HEK293 (cell line): ENCODE results near the gene PROX2.

Source experiments
- CTCF ChIA-PET: fragments of 350-600 bp; formaldehyde crosslinking; extraction: SDS; loops from one replicate; lab custom pipeline; 2021; ENCODE audit warnings: antibody characterized with exemption; lab: Yijun Ruan, JAX
- POLR2A ChIA-PET: fragments of 300-600 bp; formaldehyde crosslinking; extraction: SDS; loops from one replicate; lab custom pipeline; 2020; ENCODE audit warnings: antibody characterized with exemption, inconsistent platforms; lab: Yijun Ruan, JAX
- H3K27ac ChIP-seq: fragments of 200-500 bp; sonication (Bioruptor generic); 2 replicates; pipeline ENCODE4 v1.5.1; 2014; ENCODE audit warnings: low read depth, low read length, control low read depth, inconsistent platforms; ENCODE audit errors: extremely low read depth
- H3K36me3 ChIP-seq, 2 experiments: fragments of 200-500 bp in 1 of 2; sonication (Bioruptor generic) in 1 of 2; 1 replicate in 1 of 2; 2 replicates in 1 of 2; pipeline ENCODE4 v1.5.1; 2014 to 2017; ENCODE audit warnings: inconsistent platforms in 2 of 2, low read length in 2 of 2; ENCODE audit not compliant: control insufficient read depth in 2 of 2, insufficient read depth in 1 of 2
- H3K4me1 ChIP-seq: fragments of 200-500 bp; sonication (Bioruptor generic); 2 replicates; pipeline ENCODE4 v1.5.1; 2014; ENCODE audit warnings: mild to moderate bottlenecking, low read length, inconsistent platforms; ENCODE audit not compliant: control insufficient read depth, insufficient read depth
- H3K4me3 ChIP-seq: 2 replicates; pipeline ENCODE4 v1.5.1; 2011; ENCODE audit warnings: low read depth, mild to moderate bottlenecking, control low read depth, low read length, moderate library complexity
- H3K9me3 ChIP-seq: fragments of 200-500 bp; sonication (Bioruptor generic); 2 replicates; pipeline ENCODE4 v1.5.1; 2014; ENCODE audit warnings: low read depth, low read length, inconsistent platforms; ENCODE audit not compliant: control insufficient read depth, insufficient read depth
- OSR2 ChIP-seq: fragments of 450-650 bp; formaldehyde crosslinking; IDR thresholded peaks from 2 replicates; pipeline ENCODE4 v1.5.1; 2016; ENCODE audit warnings: missing biosample characterization, missing genetic modification characterization
- SP2 ChIP-seq: fragments of 450-650 bp; formaldehyde crosslinking; IDR thresholded peaks from 2 replicates; pipeline ENCODE4 v1.5.1; 2016; ENCODE audit warnings: missing biosample characterization, missing genetic modification characterization
- SP7 ChIP-seq: fragments of 450-650 bp; formaldehyde crosslinking; IDR thresholded peaks from 2 replicates; pipeline ENCODE4 v1.5.1; 2016; ENCODE audit warnings: missing biosample characterization, missing genetic modification characterization
- ZNF114 ChIP-seq: fragments of 450-650 bp; formaldehyde crosslinking; IDR thresholded peaks from 2 replicates; pipeline ENCODE4 v1.5.0; 2017; ENCODE audit warnings: missing biosample characterization, missing genetic modification characterization
- ZNF140 ChIP-seq: fragments of 450-650 bp; formaldehyde crosslinking; IDR thresholded peaks from 2 replicates; pipeline ENCODE4 v1.5.1; 2016; ENCODE audit warnings: missing biosample characterization, missing genetic modification characterization
- ZNF155 ChIP-seq: fragments of 450-650 bp; formaldehyde crosslinking; IDR thresholded peaks from 2 replicates; pipeline ENCODE4 v1.5.1; 2016; ENCODE audit warnings: missing biosample characterization, missing genetic modification characterization
- ZNF16 ChIP-seq: fragments of 450-650 bp; formaldehyde crosslinking; IDR thresholded peaks from 2 replicates; pipeline ENCODE4 v1.5.1; 2016; ENCODE audit warnings: low read depth, missing biosample characterization, missing genetic modification characterization
- ZNF223 ChIP-seq: fragments of 450-650 bp; formaldehyde crosslinking; IDR thresholded peaks from 2 replicates; pipeline ENCODE4 v1.5.1; 2016; ENCODE audit warnings: missing biosample characterization, missing genetic modification characterization
- ZNF23 ChIP-seq: fragments of 450-650 bp; formaldehyde crosslinking; IDR thresholded peaks from 2 replicates; pipeline ENCODE4 v1.5.1; 2016; ENCODE audit warnings: missing biosample characterization, missing genetic modification characterization, borderline replicate concordance
- ZNF248 ChIP-seq: fragments of 450-650 bp; formaldehyde crosslinking; IDR thresholded peaks from 2 replicates; pipeline ENCODE4 v1.5.1; 2017; ENCODE audit warnings: missing biosample characterization, missing genetic modification characterization
- ZNF302 ChIP-seq: fragments of 450-650 bp; formaldehyde crosslinking; IDR thresholded peaks from 2 replicates; pipeline ENCODE4 v1.5.1; 2016; ENCODE audit warnings: missing biosample characterization, missing genetic modification characterization, low read depth
- ZNF335 ChIP-seq: fragments of 450-650 bp; formaldehyde crosslinking; conservative IDR thresholded peaks from 2 replicates; pipeline ENCODE4 v1.5.1; 2016; ENCODE audit warnings: missing biosample characterization, missing genetic modification characterization
- ZNF423 ChIP-seq: fragments of 450-650 bp; formaldehyde crosslinking; IDR thresholded peaks from 2 replicates; pipeline ENCODE4 v1.5.1; 2016; ENCODE audit warnings: missing biosample characterization, missing genetic modification characterization
- ZNF449 ChIP-seq: fragments of 450-650 bp; formaldehyde crosslinking; IDR thresholded peaks from 2 replicates; pipeline ENCODE4 v1.5.1; 2017; ENCODE audit warnings: missing biosample characterization, mild to moderate bottlenecking, missing genetic modification characterization, moderate library complexity
- ZNF488 ChIP-seq: fragments of 450-650 bp; formaldehyde crosslinking; IDR thresholded peaks from 2 replicates; pipeline ENCODE4 v1.5.1; 2016; ENCODE audit warnings: missing biosample characterization, missing genetic modification characterization
- ZNF600 ChIP-seq: fragments of 450-650 bp; formaldehyde crosslinking; IDR thresholded peaks from 2 replicates; pipeline ENCODE4 v1.5.1; 2016; ENCODE audit warnings: missing biosample characterization, missing genetic modification characterization
- ZNF626 ChIP-seq: fragments of 450-650 bp; sonication (Bioruptor Pico); formaldehyde crosslinking; IDR thresholded peaks from 2 replicates; pipeline ENCODE4 v1.5.1; 2018; ENCODE audit warnings: missing biosample characterization, missing genetic modification characterization, inconsistent platforms
- ZNF776 ChIP-seq: fragments of 450-650 bp; formaldehyde crosslinking; IDR thresholded peaks from 2 replicates; pipeline ENCODE4 v1.5.0; 2017; ENCODE audit warnings: missing biosample characterization, missing genetic modification characterization, borderline replicate concordance
- ZSCAN4 ChIP-seq: fragments of 450-650 bp; formaldehyde crosslinking; IDR thresholded peaks from 2 replicates; pipeline ENCODE4 v1.5.1; 2017; ENCODE audit warnings: missing biosample characterization, missing genetic modification characterization
- TF ChIP-seq, protein P1 (sequence below): fragments of 450-650 bp; formaldehyde crosslinking; IDR thresholded peaks from 2 replicates; pipeline ENCODE4 v1.5.1; 2016; ENCODE audit warnings: missing biosample characterization, missing genetic modification characterization
- TF ChIP-seq, protein P2 (sequence below): fragments of 450-650 bp; formaldehyde crosslinking; IDR thresholded peaks from 2 replicates; pipeline ENCODE4 v1.5.1; 2016; ENCODE audit warnings: missing biosample characterization, missing genetic modification characterization
- TF ChIP-seq, protein P3 (sequence below): fragments of 450-650 bp; formaldehyde crosslinking; IDR thresholded peaks from 2 replicates; pipeline ENCODE4 v1.5.1; 2016; ENCODE audit warnings: missing biosample characterization, missing genetic modification characterization

The PROX2 gene

DNA sequence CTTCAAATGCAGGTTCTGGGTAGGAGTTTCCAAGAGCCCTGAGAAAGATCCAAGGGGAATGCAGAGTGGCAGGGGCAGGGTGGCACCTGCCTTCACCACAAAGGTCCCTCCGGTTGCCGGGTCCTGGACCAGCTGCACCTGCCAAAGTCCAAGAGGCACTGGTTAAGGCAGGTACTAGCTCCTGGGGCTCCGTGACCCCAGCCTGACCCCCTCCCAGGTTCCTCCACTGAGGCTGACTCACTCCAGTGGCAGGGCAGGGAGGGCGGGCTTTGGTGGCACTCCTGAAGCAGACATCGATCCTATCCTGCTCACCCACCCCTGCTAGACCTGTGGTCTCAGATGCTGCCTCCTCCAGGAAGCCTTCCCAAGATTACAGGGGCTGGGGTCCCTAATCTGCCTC is 35.8 kb upstream of the PROX2 start (continued):
- TF ChIP-seq SP7 (tag by site-specific recombination) (no peak), OSR2 (tag by site-specific recombination) (no peak), ZNF223 (tag by site-specific recombination) (no peak), ZNF423 (tag by site-specific recombination) (no peak), ZNF248 (tag by site-specific recombination) (no peak)

DNA sequence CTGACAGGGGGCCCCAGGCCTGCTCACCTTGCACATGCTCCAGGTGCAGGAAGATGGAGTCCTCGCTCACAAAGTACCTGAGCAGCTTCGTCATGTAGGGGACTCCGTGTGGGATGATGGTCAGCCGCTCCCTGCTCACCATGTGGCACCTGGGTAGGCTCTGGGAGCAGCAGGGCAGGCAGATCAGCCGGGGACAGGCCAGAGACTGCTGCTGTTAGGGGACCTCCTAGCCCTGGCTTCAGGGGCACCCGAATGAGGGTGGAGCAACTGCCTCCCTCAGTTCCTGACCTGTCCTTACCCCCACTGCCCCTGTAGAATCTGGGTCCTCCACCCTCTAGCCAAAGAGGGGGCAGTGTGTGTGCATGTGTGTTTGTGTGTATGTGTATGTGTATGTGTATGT is 35.3 kb upstream of the PROX2 start:
- no peaks in the 10 kb centered on the region for H3K9me3 ChIP-seq
- peaks cover 0 to 5% of the 10 kb centered on the region in 2 experiments; a peak in 2 of 3 replicates for H3K36me3 ChIP-seq
- H3K27ac ChIP-seq = no peak overlapping the region
- no peak overlapping the region for H3K4me3 ChIP-seq
- ChIA-PET CTCF (interaction anchor here (0.6 to 1.4 kb wide), 2 partner anchors 31 to 51 kb away, joined by 3 to 11 read pairs; no protein-coding TSS in a partner anchor), POLR2A (no interaction called here)
- TF ChIP-seq, protein P1, sequence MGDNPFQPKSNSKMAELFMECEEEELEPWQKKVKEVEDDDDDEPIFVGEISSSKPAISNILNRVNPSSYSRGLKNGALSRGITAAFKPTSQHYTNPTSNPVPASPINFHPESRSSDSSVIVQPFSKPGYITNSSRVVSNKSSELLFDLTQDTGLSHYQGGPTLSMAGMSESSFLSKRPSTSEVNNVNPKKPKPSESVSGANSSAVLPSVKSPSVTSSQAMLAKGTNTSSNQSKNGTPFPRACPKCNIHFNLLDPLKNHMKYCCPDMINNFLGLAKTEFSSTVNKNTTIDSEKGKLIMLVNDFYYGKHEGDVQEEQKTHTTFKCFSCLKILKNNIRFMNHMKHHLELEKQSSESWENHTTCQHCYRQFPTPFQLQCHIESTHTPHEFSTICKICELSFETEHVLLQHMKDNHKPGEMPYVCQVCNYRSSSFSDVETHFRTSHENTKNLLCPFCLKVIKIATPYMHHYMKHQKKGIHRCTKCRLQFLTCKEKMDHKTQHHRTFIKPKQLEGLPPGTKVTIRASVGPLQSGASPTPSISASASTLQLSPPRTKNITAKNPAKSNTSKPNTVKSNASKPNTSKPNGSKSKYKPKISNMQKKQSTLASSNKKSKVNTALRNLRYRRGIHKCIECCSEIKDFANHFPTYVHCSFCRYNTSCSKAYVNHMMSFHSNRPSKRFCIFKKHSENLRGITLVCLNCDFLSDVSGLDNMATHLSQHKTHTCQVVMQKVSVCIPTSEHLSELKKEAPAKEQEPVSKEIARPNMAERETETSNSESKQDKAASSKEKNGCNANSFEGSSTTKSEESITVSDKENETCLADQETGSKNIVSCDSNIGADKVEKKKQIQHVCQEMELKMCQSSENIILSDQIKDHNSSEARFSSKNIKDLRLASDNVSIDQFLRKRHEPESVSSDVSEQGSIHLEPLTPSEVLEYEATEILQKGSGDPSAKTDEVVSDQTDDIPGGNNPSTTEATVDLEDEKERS (tag by site-specific recombination) = no peak
- no peak for TF ChIP-seq SP7 (tag by site-specific recombination)
- no peak for TF ChIP-seq ZSCAN4 (tag by site-specific recombination)
- TF ChIP-seq ZNF140 = no peak
- TF ChIP-seq ZNF16 = no peak
- no peak for TF ChIP-seq ZNF488 (tag by site-specific recombination)
- TF ChIP-seq ZNF600 (tag by site-specific recombination) = no peak
- TF ChIP-seq ZNF449 (tag by site-specific recombination) = no peak
- no peak for TF ChIP-seq ZNF302 (tag by site-specific recombination)
- TF ChIP-seq ZNF23 (tag by site-specific recombination) = no peak
- TF ChIP-seq ZNF335 = no peak
- no peak for TF ChIP-seq ZNF626 (tag by site-specific recombination)
- TF ChIP-seq ZNF155 = no peak
- no peak for TF ChIP-seq ZNF776 (tag by site-specific recombination)
- no peak for TF ChIP-seq ZNF114 (tag by site-specific recombination)
- no peak for TF ChIP-seq SP2 (tag by site-specific recombination)
- TF ChIP-seq, protein P2, sequence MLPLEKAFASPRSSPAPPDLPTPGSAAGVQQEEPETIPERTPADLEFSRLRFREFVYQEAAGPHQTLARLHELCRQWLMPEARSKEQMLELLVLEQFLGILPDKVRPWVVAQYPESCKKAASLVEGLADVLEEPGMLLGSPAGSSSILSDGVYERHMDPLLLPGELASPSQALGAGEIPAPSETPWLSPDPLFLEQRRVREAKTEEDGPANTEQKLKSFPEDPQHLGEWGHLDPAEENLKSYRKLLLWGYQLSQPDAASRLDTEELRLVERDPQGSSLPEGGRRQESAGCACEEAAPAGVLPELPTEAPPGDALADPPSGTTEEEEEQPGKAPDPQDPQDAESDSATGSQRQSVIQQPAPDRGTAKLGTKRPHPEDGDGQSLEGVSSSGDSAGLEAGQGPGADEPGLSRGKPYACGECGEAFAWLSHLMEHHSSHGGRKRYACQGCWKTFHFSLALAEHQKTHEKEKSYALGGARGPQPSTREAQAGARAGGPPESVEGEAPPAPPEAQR (tag by site-specific recombination) = no peak
- TF ChIP-seq, protein P3, sequence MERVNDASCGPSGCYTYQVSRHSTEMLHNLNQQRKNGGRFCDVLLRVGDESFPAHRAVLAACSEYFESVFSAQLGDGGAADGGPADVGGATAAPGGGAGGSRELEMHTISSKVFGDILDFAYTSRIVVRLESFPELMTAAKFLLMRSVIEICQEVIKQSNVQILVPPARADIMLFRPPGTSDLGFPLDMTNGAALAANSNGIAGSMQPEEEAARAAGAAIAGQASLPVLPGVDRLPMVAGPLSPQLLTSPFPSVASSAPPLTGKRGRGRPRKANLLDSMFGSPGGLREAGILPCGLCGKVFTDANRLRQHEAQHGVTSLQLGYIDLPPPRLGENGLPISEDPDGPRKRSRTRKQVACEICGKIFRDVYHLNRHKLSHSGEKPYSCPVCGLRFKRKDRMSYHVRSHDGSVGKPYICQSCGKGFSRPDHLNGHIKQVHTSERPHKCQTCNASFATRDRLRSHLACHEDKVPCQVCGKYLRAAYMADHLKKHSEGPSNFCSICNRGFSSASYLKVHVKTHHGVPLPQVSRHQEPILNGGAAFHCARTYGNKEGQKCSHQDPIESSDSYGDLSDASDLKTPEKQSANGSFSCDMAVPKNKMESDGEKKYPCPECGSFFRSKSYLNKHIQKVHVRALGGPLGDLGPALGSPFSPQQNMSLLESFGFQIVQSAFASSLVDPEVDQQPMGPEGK = no peak
- H3K4me1 ChIP-seq = no peaks in the 10 kb centered on the region
